NCI-H2107 (cell line): ENCODE data around the gene SNX7.
A peak's percentile ranks its signal among the peaks of the same experiment; 100 is the strongest.

Source experiments
- DNase-seq: peaks from one replicate; lab custom pipeline; 2025; lab: John Stamatoyannopoulos, UW

The SNX7 gene, protein sequence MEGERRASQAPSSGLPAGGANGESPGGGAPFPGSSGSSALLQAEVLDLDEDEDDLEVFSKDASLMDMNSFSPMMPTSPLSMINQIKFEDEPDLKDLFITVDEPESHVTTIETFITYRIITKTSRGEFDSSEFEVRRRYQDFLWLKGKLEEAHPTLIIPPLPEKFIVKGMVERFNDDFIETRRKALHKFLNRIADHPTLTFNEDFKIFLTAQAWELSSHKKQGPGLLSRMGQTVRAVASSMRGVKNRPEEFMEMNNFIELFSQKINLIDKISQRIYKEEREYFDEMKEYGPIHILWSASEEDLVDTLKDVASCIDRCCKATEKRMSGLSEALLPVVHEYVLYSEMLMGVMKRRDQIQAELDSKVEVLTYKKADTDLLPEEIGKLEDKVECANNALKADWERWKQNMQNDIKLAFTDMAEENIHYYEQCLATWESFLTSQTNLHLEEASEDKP

DNA sequence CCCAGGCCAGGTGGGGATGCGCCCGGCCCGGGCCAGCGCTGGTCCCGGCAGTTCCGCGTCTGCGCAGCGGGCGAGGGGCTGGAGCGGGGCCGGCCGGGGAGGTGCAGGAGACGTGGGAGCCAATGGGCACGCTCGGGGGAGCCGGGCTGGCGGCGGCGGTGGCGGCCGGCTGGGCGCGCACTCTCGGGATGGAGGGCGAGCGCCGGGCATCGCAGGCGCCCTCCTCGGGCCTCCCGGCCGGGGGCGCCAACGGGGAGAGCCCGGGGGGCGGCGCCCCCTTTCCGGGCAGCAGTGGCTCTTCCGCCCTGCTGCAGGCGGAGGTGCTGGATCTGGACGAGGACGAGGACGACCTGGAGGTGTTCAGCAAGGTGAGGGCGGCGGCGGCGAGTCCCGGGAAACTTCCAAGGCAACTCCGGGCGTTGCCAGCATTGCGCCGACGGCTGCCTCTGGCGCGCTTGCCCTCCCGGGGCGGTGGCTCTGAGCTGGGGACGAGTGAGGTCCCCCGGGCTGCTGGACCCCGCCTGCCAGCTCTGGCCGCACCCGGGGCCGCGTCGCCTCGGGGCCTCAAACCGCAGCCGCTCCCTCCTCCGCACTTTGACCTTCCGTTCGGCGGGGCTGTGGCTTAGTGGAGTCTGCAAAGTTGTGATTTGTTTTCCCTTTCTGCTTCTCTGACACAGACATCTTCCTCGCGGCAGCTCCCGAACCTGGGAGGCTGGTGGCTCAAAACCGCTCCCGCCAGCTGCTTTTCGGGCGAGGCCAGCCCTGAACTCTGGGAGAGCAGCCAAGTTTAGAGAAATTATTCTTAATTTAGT, at the start of gene SNX7:
SNX7 (plus strand) TSS at position 178 of the 812 bp plus-strand sequence; CDS start at position 189, 11 bp downstream.
- peak; percentile 23 for DNase-seq

DNA sequence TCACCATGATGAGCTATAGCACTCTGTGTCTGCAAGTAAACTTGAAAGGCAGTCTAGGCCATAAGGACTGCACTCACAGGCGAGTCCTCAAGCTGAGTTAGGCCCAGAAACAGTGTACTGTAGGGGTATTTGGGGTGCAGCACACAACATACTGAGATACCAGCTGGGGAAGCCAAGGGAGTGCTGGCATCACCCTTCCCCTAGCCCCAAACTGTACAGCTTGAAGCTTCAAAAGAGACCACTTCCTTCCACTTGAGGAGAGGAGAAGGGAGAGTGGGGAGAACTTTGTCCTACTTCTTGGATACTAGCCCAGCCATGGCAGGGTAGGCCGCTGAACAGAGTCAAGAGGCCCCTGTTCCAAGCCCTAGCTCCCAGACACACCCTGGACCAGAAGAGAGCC, 24.2 kb upstream of the SNX7 start:
- no peak for DNase-seq

DNA sequence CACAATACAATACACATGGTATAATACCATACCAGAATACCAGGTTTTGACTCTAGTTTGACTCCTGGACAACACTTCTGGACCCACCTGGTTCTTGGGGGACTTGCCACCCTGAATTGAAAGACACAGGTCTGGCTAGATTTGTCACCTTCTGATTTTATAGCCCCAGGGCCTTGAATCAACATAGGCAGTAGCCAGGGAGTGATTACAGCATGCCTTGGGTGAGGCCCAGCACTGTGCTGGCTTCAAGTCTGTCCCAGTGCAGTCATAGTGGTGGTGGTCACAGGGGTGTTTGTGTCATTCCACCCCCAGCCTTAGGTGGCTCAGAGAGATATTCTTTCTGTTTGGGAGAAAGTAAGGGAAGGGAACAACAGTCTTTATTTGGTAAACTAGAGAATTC, 23.3 kb upstream of the SNX7 start:
- DNase-seq: no peak

DNA sequence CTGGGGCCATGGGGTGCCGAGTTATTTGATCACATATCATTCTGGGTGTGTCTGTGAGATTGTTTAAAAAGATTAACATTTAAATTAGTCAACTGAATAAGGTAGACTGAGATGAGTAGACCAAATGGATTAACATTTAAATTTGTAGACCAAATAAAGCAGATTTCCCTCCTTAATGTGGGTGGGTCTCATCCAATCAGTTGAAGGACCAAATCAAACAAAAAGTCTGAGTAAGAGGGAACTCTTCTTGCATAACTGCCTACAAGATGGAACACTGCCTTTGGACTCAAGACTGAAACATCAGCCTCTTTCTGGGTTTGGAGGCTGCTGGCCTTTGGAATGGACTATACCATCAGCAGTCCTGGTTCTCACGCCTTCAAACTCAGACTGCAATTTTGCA, 17.0 kb upstream of the SNX7 start:
- no peak for DNase-seq

DNA sequence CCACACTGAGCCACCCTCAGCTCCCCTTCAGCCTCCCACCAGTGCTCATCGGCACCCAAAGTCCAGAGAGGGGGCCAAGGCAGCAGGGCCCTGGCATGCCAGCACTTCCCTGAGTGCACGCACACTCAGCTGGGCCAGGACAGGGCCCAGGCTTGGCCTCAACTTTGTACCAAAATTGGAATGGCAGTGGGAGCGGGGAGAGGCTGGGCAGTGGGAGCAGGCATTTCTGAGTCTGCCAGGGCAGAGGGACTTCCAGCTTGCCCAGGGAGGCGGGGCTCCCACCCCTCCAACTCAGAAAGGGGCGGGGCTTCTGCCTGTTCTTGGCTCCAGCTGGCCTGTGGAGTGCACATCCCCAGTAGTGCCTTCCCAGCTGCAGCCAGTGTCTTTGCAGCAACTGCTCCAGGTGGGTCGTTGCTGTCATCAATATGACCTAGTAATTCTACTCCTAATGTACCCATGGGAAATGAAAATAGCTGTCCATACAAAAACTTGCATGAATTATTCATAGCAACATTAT, 10.3 kb upstream of the SNX7 start:
- no peak for DNase-seq

DNA sequence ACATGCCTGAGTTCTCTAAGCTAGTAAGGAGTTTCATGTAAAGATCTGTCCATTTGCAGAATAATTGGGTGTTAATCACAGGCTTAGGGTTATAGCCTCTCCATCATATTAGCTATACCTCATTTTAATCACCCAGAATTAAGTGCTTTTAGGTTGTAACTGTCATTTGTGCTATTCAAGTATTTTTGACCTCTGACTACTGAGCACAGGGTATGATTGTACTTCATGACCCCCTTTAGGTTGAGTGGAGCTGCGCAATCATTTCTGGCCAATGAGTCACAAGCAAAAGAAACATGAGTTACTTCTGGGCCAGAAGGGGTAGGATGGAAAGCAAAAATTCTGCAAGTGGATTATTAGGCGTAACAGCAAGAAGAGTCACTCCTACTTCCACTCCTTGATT, 8.4 kb upstream of the SNX7 start:
- DNase-seq: no peak

DNA sequence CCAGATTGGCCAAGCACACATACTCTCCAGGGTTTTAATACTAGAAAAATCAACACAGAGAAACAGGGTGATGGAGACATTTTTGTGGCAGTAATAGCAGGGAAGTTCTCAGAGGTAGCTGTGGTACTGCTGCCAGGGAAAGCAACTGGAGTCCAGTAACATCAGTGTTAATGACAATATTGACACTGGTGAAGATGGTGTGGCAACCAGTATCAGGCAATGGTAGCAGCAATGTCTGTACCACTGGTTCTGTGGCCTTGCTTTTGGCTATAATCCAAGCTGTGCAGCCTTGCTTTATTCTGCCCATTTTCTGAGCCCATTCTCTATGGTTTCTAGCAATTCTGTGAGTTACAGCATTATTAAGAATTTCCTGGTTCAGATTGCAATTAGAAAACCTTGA, 1.6 kb upstream of the SNX7 start:
- no peak for DNase-seq

DNA sequence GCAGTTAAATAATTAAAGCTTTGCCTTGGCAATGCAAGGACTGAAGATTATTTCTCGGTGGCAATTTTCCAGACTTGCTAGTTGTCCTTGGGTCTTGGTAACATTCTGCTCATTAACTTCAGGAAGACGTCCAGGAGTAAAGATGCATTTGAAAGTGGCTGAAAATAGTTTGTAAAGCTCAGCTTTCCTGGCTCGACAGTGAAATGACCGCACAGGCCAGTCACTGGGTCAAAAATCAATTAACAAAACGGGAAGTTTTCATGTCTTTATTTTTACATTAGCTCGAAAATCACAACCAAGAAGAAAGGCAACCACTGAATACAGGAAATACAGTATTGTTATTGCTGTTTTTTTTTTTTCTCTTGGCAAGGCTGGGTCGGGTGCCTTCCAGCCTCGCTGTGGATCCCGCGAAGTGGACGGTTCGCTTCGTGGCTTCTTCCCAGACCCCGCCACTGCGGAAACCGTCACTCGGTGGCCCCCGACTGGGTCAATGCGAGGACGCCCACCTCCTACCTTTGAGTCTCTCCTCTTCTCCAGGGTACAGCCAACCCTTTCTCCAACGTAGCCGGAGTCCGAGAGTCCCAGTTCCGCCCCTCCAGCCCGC, 479 bp upstream of the SNX7 start:
- no peak for DNase-seq

DNA sequence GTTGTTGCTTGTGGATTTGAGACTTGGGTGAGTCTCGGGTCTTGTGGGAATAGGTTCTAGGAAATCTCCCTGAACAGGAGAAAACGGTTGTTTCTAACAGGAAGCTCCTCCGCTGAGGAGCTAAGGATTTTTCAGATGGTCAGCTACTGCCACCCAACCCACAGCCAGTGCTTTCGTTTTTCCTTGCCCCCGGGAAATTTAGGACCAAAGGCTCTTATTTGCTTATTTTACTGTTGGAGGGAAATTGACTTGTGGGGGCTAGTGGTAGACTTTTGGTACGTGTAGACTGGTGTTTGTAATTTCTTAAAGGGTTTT, 792 bp downstream of the SNX7 start:
- DNase-seq: no peak

DNA sequence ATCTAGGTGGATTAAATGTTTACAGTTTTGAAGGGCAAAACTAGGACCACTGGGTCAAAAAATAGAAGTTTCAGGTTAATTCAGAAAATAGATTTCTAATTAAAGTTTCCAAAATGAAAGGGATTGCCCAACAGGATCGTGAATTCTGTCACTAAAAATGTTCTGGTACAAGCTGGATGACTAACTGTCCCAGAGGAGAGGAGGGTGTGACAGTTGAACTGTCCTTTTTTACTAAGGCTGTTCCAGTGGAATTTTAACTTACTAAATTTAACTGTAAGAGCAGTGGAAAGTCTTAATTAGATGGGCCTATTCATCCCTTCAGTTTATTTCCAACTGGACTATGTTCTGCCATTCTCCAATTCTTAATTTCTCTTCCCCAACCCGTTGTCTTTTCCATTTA, 7.2 kb downstream of the SNX7 start:
- DNase-seq: no peak

DNA sequence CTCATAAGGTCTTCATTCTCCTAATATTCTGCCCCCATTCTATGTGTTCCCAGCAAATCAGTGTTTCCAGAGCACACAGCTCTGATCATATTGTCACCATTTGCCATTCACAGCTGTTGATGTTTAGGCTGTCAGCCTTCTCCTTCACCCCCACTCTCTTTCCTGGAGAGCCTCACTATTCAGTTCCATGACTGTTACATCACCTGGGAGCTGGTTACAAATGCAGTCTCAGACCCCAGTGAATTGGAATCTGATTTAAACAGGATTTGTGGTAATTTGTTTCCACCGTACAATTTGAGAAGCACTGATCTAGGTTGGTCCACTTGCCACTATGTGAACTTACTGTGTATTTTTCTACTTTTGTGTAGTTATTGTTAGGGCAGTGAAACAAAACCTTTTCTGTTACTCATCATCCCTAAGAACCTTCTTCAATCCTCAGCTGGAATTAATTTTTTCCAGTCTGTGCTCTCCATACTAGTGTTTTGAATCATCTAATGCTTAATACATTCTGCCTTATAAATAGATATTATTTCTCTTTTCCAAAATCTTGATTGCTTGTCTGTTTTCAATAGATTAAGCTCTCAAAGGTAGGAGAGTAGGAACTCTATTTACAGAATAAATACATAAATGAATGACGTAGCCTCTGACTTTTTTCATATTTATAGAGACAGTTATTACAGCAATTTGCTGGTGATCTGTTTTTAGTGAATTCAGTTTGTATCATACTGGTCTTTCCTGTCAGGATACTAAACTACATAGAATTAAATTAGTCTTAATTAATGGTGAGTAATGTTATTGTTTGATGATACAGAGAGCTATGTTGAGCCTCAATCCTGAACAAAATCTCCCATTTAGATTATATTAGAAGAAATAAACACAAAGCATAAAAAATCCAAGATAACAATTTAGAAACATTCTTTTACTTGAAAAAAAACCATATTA, 8.1 kb downstream of the SNX7 start:
- no peak for DNase-seq

DNA sequence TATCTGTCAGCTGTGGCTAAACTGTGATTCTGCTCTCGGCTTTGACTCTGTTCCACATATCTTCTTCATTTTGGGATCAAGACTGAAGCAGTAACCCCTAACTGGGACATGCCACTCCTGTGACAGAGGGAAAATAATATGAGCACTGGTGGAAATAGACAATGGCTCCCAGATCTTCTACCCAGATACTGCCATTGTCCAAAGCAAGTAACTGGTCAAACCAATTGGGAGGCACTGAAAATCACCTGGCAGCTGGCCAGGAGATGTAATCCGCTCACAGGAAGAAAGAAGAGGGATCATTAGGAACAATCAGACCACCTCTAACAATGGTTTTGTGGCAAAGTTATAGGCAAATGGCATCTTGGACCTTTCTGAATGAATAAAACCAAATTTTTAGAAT, 10.7 kb downstream of the SNX7 start:
- DNase-seq: no peak

DNA sequence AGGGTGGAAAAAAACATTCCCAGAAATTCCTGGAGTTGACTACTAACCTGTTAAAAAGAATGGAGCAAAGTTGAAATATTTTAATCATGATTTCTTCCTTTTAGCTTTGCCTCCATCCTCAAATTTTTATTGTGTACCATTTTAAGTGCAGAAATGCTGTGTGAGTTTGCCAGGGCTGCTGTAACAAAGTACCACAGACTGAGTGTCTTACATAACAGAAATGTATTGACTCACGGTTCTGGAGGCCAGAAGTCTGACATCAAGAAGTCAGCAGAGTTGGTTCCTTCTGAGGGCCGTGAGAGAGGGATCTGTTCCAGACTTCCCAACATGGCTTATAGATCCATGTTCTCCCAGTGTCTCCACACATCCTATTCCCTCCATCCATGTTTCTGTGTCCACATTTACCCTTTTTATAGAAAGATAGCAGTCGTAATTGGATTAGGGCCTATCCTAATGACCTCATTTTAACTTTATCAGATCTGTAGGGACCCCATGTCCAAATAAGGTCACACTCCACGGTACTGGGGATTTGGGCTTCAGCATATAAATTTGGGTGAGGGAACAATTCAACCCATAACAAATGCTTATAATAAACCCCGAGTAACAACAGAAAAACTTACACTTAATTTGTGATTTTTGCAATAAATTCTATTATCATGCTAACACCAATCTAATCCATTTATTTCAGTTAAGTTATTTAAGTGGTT, 12.7 kb downstream of the SNX7 start:
- DNase-seq: no peak

DNA sequence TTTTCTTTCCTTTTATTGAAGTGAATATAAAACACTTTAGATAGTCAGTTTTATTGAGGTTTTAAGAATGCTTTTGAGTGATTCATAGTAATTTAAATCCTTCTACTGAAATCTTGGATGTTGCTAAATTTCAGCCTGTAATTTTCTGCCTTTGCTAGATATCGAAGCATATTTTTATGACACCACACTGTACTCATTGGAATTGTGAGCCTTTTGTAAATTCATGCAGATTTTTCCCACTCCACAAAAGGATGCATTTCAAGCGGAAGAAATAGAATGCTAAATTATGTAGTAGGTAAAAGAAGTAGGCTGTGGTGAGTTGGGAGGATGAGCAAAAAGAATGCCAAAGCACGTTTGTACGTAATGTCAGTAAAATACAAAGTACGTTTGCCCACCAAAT, 13.8 kb downstream of the SNX7 start:
- no peak for DNase-seq

DNA sequence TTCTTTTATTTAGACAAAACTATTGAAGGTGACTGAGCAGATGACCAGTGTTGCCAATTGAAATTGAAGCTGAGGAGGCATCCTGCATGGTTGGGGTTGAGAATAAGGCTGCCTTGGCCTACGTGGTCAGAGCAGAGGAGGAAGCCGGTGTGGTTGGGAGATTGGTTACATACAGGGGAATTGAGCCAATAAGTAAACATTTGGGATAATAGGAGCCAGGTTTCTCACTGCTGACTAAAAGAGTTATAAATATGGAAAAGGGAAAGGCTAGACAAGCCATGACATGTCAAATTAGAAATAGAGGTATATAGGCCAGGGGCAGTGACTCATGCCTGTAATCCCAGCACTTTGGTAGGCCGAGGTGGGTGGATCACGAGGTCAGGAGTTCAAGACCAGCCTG, 15.8 kb downstream of the SNX7 start:
- no peak for DNase-seq

DNA sequence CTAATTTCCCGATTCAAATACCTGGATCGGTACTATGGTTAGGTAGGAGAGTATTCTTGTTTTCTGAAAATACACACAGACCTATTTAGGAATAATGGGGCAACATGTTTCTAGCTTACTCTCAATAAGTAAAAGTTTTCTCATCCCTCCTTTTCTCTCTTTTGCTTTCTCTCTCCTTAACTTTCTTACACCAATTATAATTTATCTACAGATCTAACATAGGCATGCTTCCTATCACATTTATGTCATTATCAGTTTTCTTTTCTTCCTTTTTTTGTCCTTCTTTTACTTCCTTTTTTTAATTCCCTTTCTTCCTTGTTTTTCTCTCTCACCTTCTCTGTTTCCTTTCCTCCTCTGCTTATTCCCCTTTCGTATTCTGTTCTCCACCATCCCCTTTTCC, 20.3 kb downstream of the SNX7 start:
- DNase-seq: no peak

DNA sequence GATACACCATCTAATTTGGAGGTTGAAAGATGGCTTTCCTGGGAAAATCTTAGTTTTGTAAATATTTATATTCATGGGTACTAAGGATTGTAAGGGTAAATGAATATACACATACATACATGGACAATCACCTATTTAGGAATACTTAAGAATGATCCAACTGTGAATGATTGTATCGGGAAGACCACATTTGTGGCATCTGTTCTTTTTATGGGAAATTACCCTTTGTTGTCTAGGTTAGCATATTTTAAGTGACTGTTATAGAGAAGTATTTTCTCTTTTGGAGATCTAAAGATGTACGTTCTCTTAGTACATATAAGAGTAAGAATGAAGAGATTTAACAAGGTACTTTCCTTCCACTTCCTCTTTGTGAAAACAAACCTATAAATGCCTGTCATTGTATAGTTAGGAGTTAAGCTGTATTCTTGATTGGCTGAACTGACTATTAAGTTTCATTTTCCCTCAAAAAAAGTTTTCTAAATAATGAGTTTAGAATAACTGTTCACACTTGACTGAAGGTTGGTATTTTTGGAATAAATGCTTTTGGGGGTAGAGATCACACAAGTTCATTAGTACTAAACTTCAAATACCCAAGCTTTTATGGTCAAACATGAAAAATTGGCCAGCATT, 26.7 kb downstream of the SNX7 start:
- DNase-seq: no peak

DNA sequence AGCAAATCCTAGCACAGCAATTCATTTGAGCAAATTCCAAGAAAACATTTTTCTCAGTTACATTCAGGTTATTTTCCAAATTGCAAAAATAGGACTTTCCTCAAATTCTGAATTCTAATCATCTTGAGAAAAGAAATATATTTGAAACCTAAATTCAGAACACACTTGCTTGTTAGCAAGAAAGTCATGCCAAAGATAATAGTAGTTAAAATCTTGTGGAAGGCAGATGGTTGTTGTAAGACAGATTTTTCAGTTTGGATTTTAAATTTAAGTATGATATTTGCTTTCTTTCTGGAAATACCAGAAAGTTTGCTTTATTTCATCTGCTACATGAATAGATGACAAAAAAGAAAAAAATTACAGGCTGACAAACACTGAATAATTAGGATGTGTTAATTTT, 29.1 kb downstream of the SNX7 start:
- DNase-seq: no peak

DNA sequence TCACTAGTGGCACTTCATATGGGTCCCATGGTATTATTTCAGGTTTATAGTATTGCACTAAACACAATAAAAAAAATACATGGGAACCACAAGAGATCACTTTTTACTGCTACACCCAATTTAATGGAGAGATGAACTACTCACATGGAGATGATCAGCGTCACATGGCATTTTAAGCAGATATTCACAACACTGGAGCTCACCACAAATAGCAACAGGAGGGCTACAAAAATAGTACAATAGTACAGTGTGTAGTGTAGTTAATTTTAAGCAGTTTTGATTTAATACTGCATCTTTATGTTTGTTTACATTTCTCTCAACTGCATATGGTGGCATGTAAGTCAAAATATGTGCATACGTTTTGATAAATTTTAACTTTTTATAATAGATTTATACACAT, 31.0 kb downstream of the SNX7 start:
- no peak for DNase-seq

DNA sequence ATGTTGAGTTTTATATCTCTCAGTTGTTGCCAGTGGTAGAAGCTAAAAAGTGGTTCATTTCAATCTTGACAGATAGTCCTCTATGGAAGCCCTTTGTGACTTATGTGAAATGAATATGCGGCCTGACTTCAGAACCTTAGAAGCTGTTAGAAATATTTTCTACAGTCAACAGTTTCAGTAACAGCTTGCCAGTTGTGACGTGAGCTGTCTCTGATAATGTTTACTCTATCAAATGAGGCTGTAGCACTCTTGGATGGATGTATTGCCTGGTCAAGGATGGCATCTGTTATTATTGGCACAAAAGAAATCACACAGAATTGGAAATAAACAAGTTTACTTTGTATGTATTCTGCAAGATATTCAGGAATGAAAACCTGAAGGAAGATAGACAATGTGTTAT, 31.9 kb downstream of the SNX7 start:
- no peak for DNase-seq

DNA sequence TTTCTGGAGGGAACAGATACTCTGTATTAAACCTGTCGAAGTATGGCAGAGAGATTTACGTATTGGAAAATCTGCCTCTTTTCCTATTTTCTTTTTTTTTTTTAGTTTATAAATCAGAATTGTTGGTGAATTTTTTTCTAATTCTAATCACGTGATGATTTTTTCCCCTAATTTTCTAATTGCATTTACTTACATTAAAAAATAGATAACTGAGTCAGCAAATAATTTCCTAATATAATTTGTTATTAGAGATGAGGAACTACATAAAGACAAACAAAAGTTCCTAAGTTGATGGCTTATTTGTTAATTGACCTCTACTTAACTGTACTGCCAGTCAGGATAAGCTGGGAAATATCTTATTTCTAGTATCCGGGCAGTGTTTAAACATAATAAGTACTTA, 34.6 kb downstream of the SNX7 start:
- no peak for DNase-seq
